ENCODE data around the gene ARPC4. TPM values are rescaled to one million over a fixed set of nuclear protein-coding genes. Genes with fewer than 3 reads are reported as not detected.

Gene ARPC4
- total RNA-seq, 3 donors from 2014 or later (not counting 1 experiment from before 2014, with no cell fraction given): 282 to 288 (median 285) TPM

DNA sequence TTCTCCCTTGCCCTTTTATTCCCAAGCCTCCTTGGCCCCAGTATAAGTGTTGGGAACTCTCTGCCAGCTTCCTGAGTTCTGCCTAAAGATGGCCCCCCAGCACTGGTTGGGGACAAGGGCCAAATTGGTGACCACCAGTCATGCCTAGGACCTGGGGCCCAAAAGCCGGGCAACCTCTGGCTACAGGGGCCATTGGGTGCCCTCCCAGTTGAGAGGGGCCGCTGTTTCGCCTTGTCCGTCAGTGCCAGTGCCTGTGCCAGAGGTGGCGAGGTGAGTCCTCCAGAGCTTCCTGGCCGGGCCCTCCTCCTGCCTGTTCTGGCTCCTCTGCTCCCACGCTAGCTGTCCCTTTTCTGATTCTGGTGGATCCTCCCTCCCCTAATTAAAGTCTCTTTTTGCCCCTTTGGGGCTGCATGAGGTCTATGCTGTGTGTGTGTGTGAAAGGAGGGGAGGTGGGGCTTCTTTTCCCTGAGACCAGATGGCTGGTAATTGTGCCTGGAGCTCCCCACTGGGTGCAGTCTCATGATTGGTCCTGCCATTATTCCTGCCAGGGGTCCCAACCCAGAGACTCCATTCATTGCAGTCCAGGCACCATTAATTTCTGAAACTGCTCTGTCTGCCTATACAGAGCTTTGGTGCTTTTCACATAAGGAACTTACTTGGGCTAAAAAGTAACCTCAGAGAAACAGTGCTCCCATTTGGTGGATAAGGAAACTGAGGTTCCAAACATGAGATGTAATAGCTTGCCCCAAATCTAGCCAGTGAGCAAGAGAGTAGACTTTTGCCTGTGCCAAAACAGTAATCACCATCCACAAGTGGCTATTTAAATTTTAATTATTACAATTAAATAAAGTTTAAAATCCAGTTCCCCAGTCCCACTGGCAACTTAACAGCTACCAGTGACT lies 14.1 kb downstream of the ARPC4 start:
- Histone ChIP-seq H3K27me3 (ENCODE audit: control insufficient read depth, insufficient read depth, low read length) (no peaks in the 10 kb centered on the region), H3K36me3 (ENCODE audit: control insufficient read depth, insufficient read depth, low read length) (peaks cover 44% of the 10 kb centered on the region), H3K4me3 (ENCODE audit: low read length) (no peak overlapping the region), H3K27ac (ENCODE audit: low read length) (no peak overlapping the region), H3K4me1 (ENCODE audit: control insufficient read depth, insufficient read depth, low read length) (peaks cover 31% of the 10 kb centered on the region), H3K9me3 (ENCODE audit: control insufficient read depth, insufficient read depth, low read length) (no peaks in the 10 kb centered on the region)
- Mint-ChIP-seq H3K4me1 (peaks cover 46 to 73% of the 10 kb centered on the region in 2 donors), H3K9me3 (no peaks in the 10 kb centered on the region), H3K27ac (peak overlapping the region; percentile 93), H3K36me3 (peaks cover 16% of the 10 kb centered on the region), H3K27me3 (ENCODE audit: low read depth in 2 of 2) (no peaks in the 10 kb centered on the region), H3K4me3 (no peak overlapping the region)
- 99% methylated on average over 7 of the region's 7 CpGs for WGBS (ENCODE audit: insufficient coverage)
- TF ChIP-seq, protein P1, sequence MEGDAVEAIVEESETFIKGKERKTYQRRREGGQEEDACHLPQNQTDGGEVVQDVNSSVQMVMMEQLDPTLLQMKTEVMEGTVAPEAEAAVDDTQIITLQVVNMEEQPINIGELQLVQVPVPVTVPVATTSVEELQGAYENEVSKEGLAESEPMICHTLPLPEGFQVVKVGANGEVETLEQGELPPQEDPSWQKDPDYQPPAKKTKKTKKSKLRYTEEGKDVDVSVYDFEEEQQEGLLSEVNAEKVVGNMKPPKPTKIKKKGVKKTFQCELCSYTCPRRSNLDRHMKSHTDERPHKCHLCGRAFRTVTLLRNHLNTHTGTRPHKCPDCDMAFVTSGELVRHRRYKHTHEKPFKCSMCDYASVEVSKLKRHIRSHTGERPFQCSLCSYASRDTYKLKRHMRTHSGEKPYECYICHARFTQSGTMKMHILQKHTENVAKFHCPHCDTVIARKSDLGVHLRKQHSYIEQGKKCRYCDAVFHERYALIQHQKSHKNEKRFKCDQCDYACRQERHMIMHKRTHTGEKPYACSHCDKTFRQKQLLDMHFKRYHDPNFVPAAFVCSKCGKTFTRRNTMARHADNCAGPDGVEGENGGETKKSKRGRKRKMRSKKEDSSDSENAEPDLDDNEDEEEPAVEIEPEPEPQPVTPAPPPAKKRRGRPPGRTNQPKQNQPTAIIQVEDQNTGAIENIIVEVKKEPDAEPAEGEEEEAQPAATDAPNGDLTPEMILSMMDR (IDR thresholded peaks at IDR 0.05): no peak
- ATAC-seq (no peak), DNase-seq (no peak)
- intact Hi-C loops (cut with micrococcal nuclease): loop anchor here (5.0 kb wide), 1 partner anchor 55 kb away; no protein-coding TSS in a partner anchor

DNA sequence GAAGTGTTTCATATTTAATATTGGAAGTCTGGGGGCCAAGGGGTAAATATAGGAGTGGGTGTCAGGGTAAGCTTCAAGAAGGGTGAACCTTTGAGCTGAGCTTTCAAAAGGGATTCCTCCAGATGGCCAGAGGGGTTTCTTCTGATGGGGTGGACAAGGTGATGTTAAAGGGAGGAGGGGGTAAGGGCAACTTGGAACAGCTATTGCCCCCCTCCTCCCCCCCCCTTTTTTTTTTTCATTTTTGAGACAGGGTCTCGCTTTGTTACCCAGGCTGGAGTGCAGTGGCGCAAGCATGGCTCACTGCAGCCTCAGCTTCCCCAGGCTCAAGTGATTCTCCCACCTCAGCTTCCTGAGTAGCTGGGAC lies 15.1 kb downstream of the ARPC4 start:
- peak overlapping the region; percentile 90 for H3K4me3 Mint-ChIP-seq
- H3K36me3 Mint-ChIP-seq: peaks cover 15% of the 10 kb centered on the region
- H3K36me3 ChIP-seq (ENCODE audit: control insufficient read depth, insufficient read depth, low read length): peaks cover 41% of the 10 kb centered on the region

DNA sequence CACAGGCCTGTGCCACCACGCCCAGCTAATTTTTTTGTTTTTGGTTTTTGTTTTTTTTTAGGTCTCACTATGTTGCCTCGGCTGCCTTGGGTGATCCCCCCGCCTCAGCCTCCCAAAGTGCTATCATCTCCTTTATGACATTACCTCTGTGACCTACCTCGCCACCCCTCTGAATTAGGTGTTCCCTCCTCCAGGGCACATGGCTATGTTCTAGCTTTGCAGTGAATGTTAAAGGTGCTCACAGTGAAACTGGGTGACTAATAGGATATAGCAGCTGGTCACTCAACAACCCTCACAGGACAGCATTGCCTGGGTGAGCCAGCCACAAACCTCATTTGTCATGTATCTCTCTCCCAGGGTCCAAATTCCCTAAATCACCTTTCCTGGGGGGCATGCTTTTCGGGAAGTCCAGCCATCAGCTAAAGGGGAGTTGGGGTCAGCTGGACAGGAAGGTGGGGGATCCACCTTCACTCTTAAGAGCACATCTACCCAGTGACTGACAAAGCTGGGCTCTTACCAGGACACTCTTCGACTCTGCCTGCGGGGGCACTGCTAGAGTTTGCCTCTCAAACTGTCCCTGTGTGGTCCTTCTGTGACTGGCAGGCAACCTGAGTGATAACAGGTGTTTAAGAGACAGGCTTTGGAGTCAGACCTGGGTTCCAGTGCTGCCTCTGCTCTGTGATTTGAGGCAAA lies 15.6 kb downstream of the ARPC4 start:
- peaks cover 36% of the 10 kb centered on the region for H3K36me3 ChIP-seq (ENCODE audit: control insufficient read depth, insufficient read depth, low read length)
- peak; percentile 35 to 72 for DNase-seq
- ATAC-seq: peak; percentile 65 to 74 (median 65)
- 42% methylated on average over 6 of the region's 7 CpGs for WGBS (ENCODE audit: insufficient coverage)
- no peaks in the 10 kb centered on the region for H3K9me3 ChIP-seq (ENCODE audit: control insufficient read depth, insufficient read depth, low read length)
- peak overlapping the region; percentile 90 for H3K27ac ChIP-seq (ENCODE audit: low read length)
- peaks cover 31% of the 10 kb centered on the region for H3K4me1 ChIP-seq (ENCODE audit: control insufficient read depth, insufficient read depth, low read length)
- Mint-ChIP-seq H3K4me3 (peak overlapping the region; percentile 90), H3K27ac (peak overlapping the region; percentile 93), H3K27me3 (ENCODE audit: low read depth in 2 of 2) (no peaks in the 10 kb centered on the region), H3K9me3 (no peaks in the 10 kb centered on the region), H3K4me1 (peaks cover 42 to 66% of the 10 kb centered on the region in 2 donors), H3K36me3 (peaks cover 10% of the 10 kb centered on the region)
- no peak overlapping the region for H3K4me3 ChIP-seq (ENCODE audit: low read length)
- no peaks in the 10 kb centered on the region for H3K27me3 ChIP-seq (ENCODE audit: control insufficient read depth, insufficient read depth, low read length)
- TF ChIP-seq, protein P1 (IDR thresholded peaks at IDR 0.05): no peak
- intact Hi-C loops (cut with micrococcal nuclease): loop anchor here (2.0 to 5.0 kb wide), 2 partner anchors 16 to 56 kb away; partner anchors contain the start of genes ARPC4 and TADA3

More for the DNA sequence above, 15.1 kb downstream of the ARPC4 start:
- H3K4me3 ChIP-seq (ENCODE audit: low read length): no peak overlapping the region
- H3K4me1 Mint-ChIP-seq: peaks cover 46 to 72% of the 10 kb centered on the region in 2 donors
- peak overlapping the region; percentile 56 for H3K27ac ChIP-seq (ENCODE audit: low read length)
- H3K27me3 ChIP-seq (ENCODE audit: control insufficient read depth, insufficient read depth, low read length): no peaks in the 10 kb centered on the region
- no peaks in the 10 kb centered on the region for H3K9me3 ChIP-seq (ENCODE audit: control insufficient read depth, insufficient read depth, low read length)
- peak overlapping the region; percentile 93 for H3K27ac Mint-ChIP-seq
- TF ChIP-seq, protein P1 (IDR thresholded peaks at IDR 0.05): no peak
- H3K4me1 ChIP-seq (ENCODE audit: control insufficient read depth, insufficient read depth, low read length): peaks cover 31% of the 10 kb centered on the region
- no peaks in the 10 kb centered on the region for H3K27me3 Mint-ChIP-seq (ENCODE audit: low read depth in 2 of 2)
- intact Hi-C loops (cut with micrococcal nuclease): loop anchor here (2.0 to 5.0 kb wide), 2 partner anchors 15 to 56 kb away; partner anchors contain the start of genes ARPC4 and TADA3
- 24% methylated on average over 2 of the region's 2 CpGs for WGBS (ENCODE audit: insufficient coverage)
- DNase-seq (no peak), ATAC-seq (no peak)
- no peaks in the 10 kb centered on the region for H3K9me3 Mint-ChIP-seq
